Endothelial cell of umbilical vein (primary cell): Measurements from ENCODE around the gene MCCC1. TPM values are rescaled to one million over a fixed set of nuclear protein-coding genes. Genes with fewer than 3 reads are reported as not detected.
A peak's percentile ranks its signal among the peaks of the same experiment; 100 is the strongest.

Source experiments
- BruUV-seq: library from RNA; stranded (reverse); fragments of 400-500 nt; replicated peaks from 2 replicates; lab custom pipeline; 2021; lab: Mats Ljungman, UMichigan
- CTCF ChIA-PET: fragments of 300-600, 350-600 bp; sonication (Branson Sonifier 250); formaldehyde crosslinking; loops from one replicate; lab custom pipeline; 2021; ENCODE audit warnings: antibody characterized with exemption, inconsistent platforms; lab: Charles Lee
- POLR2A ChIA-PET: fragments of 300-600, 350-600 bp; sonication (Branson Sonifier 250); formaldehyde crosslinking; loops from one replicate; lab custom pipeline; 2021; ENCODE audit warnings: antibody characterized with exemption, inconsistent platforms; lab: Charles Lee
- DNase-seq: peaks from one replicate; pipeline ENCODE4 v3.0.0-alpha.2; 2011; ENCODE audit warnings: low read depth, low spot score
- FAIRE-seq: peaks from 2 replicates; lab custom pipeline; 2011; peaks lifted over from hg19 to GRCh38; lab: Jason Lieb, UNC
- H2AFZ ChIP-seq: 2 replicates; pipeline ENCODE4 v1.6.0; 2012; ENCODE audit warnings: low read depth, low read length, control low read depth, inconsistent platforms
- H3K27ac ChIP-seq: 2 replicates; pipeline ENCODE4 v1.5.1; 2011; ENCODE audit warnings: low read depth, mild to moderate bottlenecking, control low read depth, low read length, moderate library complexity; ENCODE audit not compliant: insufficient read depth
- H3K27me3 ChIP-seq, 2 experiments: 2 replicates each; pipeline versions ENCODE4 v1.6.0 to v1.6.1; 2011; ENCODE audit warnings: low read length in 2 of 2, mixed read lengths in 1 of 2; ENCODE audit not compliant: control insufficient read depth in 2 of 2, insufficient read depth in 2 of 2
- H3K36me3 ChIP-seq, 2 experiments: 2 replicates in 1 of 2; 3 replicates in 1 of 2; pipeline ENCODE4 v1.5.1; 2011; ENCODE audit warnings: low read length in 2 of 2, mild to moderate bottlenecking in 1 of 2, moderate library complexity in 1 of 2; ENCODE audit not compliant: control insufficient read depth in 2 of 2, insufficient read depth in 2 of 2; ENCODE audit errors: extremely low read depth in 1 of 2
- H3K4me1 ChIP-seq: 3 replicates; pipeline ENCODE4 v1.5.1; 2011; ENCODE audit warnings: mild to moderate bottlenecking, low read length; ENCODE audit not compliant: control insufficient read depth, insufficient read depth; ENCODE audit errors: extremely low read depth
- H3K4me2 ChIP-seq: 2 replicates; pipeline ENCODE4 v1.6.1; 2011; ENCODE audit warnings: low read length, control low read depth, mixed read lengths; ENCODE audit not compliant: insufficient read depth
- H3K4me3 ChIP-seq, 3 experiments: fragments of 200-600 bp in 1 of 3; sonication (generic), shearing (Covaris generic) in 1 of 3; replicated peaks in 1 of 3; 2 replicates each; pipeline ENCODE4 v1.5.1; 2011 to 2016; ENCODE audit warnings: control low read depth in 3 of 3, low read length in 3 of 3, mild to moderate bottlenecking in 2 of 3, inconsistent platforms in 1 of 3, low read depth in 1 of 3, moderate library complexity in 1 of 3; ENCODE audit not compliant: insufficient read depth in 1 of 3
- H3K79me2 ChIP-seq: 2 replicates; pipeline ENCODE4 v1.6.0; 2012; ENCODE audit warnings: low read length, inconsistent platforms; ENCODE audit not compliant: control insufficient read depth, insufficient read depth
- H3K9ac ChIP-seq: replicated peaks from 2 replicates; pipeline ENCODE3; 2011; ENCODE audit warnings: low read length, control low read depth; ENCODE audit not compliant: insufficient read depth; ENCODE audit errors: extremely low read depth
- H3K9me1 ChIP-seq: replicated peaks from 3 replicates; pipeline ENCODE4 v1.6.0; 2011; ENCODE audit warnings: mild to moderate bottlenecking, low read length; ENCODE audit not compliant: control insufficient read depth, insufficient read depth; ENCODE audit errors: extremely low read depth
- H3K9me3 ChIP-seq: replicated peaks from 2 replicates; pipeline ENCODE4 v1.5.1; 2012; ENCODE audit warnings: low read length, inconsistent platforms; ENCODE audit not compliant: control insufficient read depth, insufficient read depth
- H4K20me1 ChIP-seq: replicated peaks from 2 replicates; pipeline ENCODE3; 2011; ENCODE audit warnings: mild to moderate bottlenecking, low read length; ENCODE audit not compliant: control insufficient read depth, insufficient read depth; ENCODE audit errors: extremely low read depth
- CTCF ChIP-seq, 2 donors: IDR thresholded peaks; 1 replicate in 1 of 2; 2 replicates in 1 of 2; pipeline ENCODE4 v1.5.1; 2011; ENCODE audit warnings: low read length in 2 of 2, mild to moderate bottlenecking in 2 of 2, moderate library complexity in 2 of 2, control low read depth in 1 of 2, inconsistent platforms in 1 of 2, low read depth in 1 of 2; ENCODE audit not compliant: insufficient read depth in 1 of 2; ENCODE audit errors: extremely low read depth in 1 of 2
- EZH2 ChIP-seq: IDR thresholded peaks from 2 replicates; pipeline ENCODE4 v1.6.1; 2012; ENCODE audit warnings: borderline replicate concordance, low read depth, mild to moderate bottlenecking, moderate library complexity, low read length, inconsistent platforms; ENCODE audit not compliant: severe bottlenecking
- FOS ChIP-seq: IDR thresholded peaks from 2 replicates; pipeline ENCODE4 v1.6.1; 2011; ENCODE audit warnings: mild to moderate bottlenecking, low read length, moderate library complexity, borderline replicate concordance; ENCODE audit not compliant: insufficient read depth
- GATA2 ChIP-seq: IDR thresholded peaks from 2 replicates; pipeline ENCODE4 v1.7.0; 2011; ENCODE audit warnings: low read depth, mild to moderate bottlenecking, moderate library complexity, mixed read lengths, low read length; ENCODE audit not compliant: insufficient read length, insufficient read depth
- JUN ChIP-seq: IDR thresholded peaks from 2 replicates; pipeline ENCODE4 v1.6.1; 2011; ENCODE audit warnings: borderline replicate concordance, low read depth; ENCODE audit not compliant: insufficient read length, insufficient read depth
- MAX ChIP-seq: IDR thresholded peaks from 2 replicates; pipeline ENCODE4 v1.6.1; 2011; ENCODE audit not compliant: insufficient read depth, insufficient read length
- MYC ChIP-seq: IDR thresholded peaks from one replicate; pipeline ENCODE4 v1.6.1; 2011; ENCODE audit warnings: mild to moderate bottlenecking, low read depth, low read length
- POLR2A ChIP-seq: IDR thresholded peaks from 2 replicates; pipeline ENCODE4 v1.6.1; 2012; ENCODE audit warnings: low read depth, mild to moderate bottlenecking, control low read depth, low read length
- POLR2AphosphoS5 ChIP-seq: IDR thresholded peaks from 2 replicates; pipeline ENCODE4 v1.6.1; 2012; ENCODE audit warnings: low read depth, mild to moderate bottlenecking, control low read depth, low read length, moderate library complexity; ENCODE audit not compliant: insufficient read depth
- dilution Hi-C: fragments of 300-500 bp; cut with MboI; formaldehyde crosslinking; loops from one replicate; pipeline ENCODE4 v1.15.0; 2019; ENCODE audit warnings: low sequenced_read_pairs; ENCODE audit not compliant: extremely low pct_ligation_motif_present
- intact Hi-C: fragments of 100-400 bp; cut with micrococcal nuclease; formaldehyde crosslinking; loops from one replicate; pipeline ENCODE4 v1.10.0; 2022
- polyA plus RNA-seq, 4 experiments: library from polyadenylated mRNA; depleted of rRNA in 3 of 4; stranded (reverse) in 3 of 4; unstranded in 1 of 4; fragments of >200 nt; gene quantifications; 2 replicates each; pipeline versions ENCODE4 v1.2.1 to v1.2.3, GENCODE V29; 2011 to 2012; ENCODE audit warnings: missing spikeins in 1 of 4
- total RNA-seq: library from RNA; stranded (reverse); gene quantifications from 2 replicates; pipeline ENCODE4 v1.2.3, GENCODE V29; 2021

The MCCC1 gene
- total and polyA plus RNA-seq, 2 donors (not counting 3 experiments of a cell fraction or from before 2014, with no cell fraction given), result 9.2 to 19.7 TPM

- TF ChIP-seq MYC (no peak), POLR2A (peak; percentile 63), EZH2 (no peak), GATA2 (no peak), POLR2AphosphoS5 (peak; percentile 82), JUN (no peak)
- peak; percentile 82 for DNase-seq
- no peaks in the 10 kb centered on the region for H3K27me3 ChIP-seq
- dilution Hi-C loops, result no loop called here
- ChIA-PET POLR2A (interaction anchor here (0.7 kb wide), 1 partner anchor 12 kb away, joined by 3 read pairs; no protein-coding TSS in a partner anchor), CTCF (interaction anchor here (1.0 to 1.2 kb wide), 2 partner anchors 17 to 203 kb away, joined by 3 read pairs; no protein-coding TSS in a partner anchor)
- peaks cover 44% of the 10 kb centered on the region for H3K79me2 ChIP-seq
- no TSS peak for BruUV-seq
- peaks cover 15% of the 10 kb centered on the region for H3K4me1 ChIP-seq
- H3K36me3 ChIP-seq, result no peaks in the 10 kb centered on the region
- FAIRE-seq, result peak; percentile 60
- H2AFZ ChIP-seq, result peak within 1 kb of the TSS; percentile 99
- H3K9me3 ChIP-seq, result no peaks in the 10 kb centered on the region
- H3K9me1 ChIP-seq, result no peaks in the 10 kb centered on the region
- peaks cover 2% of the 10 kb centered on the region for H4K20me1 ChIP-seq
- H3K4me3 ChIP-seq, result peak within 1 kb of the TSS; percentile 71 to 98 (median 93)
- H3K4me2 ChIP-seq, result peak within 1 kb of the TSS; percentile 98
- peak within 1 kb of the TSS; percentile 68 for H3K27ac ChIP-seq
- intact Hi-C loops, result no loop called here
- H3K9ac ChIP-seq, result peak within 1 kb of the TSS; percentile 84
These were observed 118.9 kb downstream of the MCCC1 start, which contains the start of gene DCUN1D1 for GRCh38 chr3:182980204-182981037. Gene DCUN1D1, minus strand, starts transcription at chr3:182980538. Its CDS starts 49 bp downstream, at chr3:182980489.

- peak overlapping the region; percentile 84 for H3K9ac ChIP-seq
- H3K9me1 ChIP-seq, result no peaks in the 10 kb centered on the region
- peak; percentile 64 for FAIRE-seq
- H3K27me3 ChIP-seq, result no peaks in the 10 kb centered on the region
- H3K36me3 ChIP-seq, result no peaks in the 10 kb centered on the region
- peak overlapping the region; percentile 71 to 98 (median 93) for H3K4me3 ChIP-seq
- H3K4me1 ChIP-seq, result peaks cover 15% of the 10 kb centered on the region
- H3K4me2 ChIP-seq, result peak overlapping the region; percentile 98
- POLR2A ChIA-PET, result interaction anchor here (0.7 kb wide), 1 partner anchor 12 kb away, joined by 3 read pairs; no protein-coding TSS in a partner anchor
- H2AFZ ChIP-seq, result peak overlapping the region; percentile 88
- peak; percentile 32 for DNase-seq
- peak overlapping the region; percentile 68 for H3K27ac ChIP-seq
- TF ChIP-seq EZH2 (no peak), FOS (no peak), CTCF (IDR thresholded peaks at IDR 0.05; ENCODE audit: extremely low read depth in 1 of 2, insufficient read depth in 1 of 2, low read depth in 1 of 2, low read length in 2 of 2) (no peak), MAX (no peak), MYC (no peak), JUN (no peak), POLR2AphosphoS5 (no peak), POLR2A (no peak), GATA2 (no peak)
- BruUV-seq, result no TSS peak
- peaks cover 49% of the 10 kb centered on the region for H3K79me2 ChIP-seq
- H3K9me3 ChIP-seq, result no peaks in the 10 kb centered on the region
- intact Hi-C loops, result no loop called here
- dilution Hi-C loops, result no loop called here
- peaks cover 2% of the 10 kb centered on the region for H4K20me1 ChIP-seq
- CTCF ChIA-PET, result no interaction called here
These were observed 119.6 kb downstream of the MCCC1 start for GRCh38 chr3:182979674-182980191.
